Right atrium auricular region (tissue), 2 donors: Measurements from ENCODE around the gene TSPOAP1. TPM values are rescaled to one million over a fixed set of nuclear protein-coding genes. Genes with fewer than 3 reads are reported as not detected.

Experiments used
- DNase-seq: peaks from one replicate; pipeline ENCODE4 v3.0.0-alpha.2; 2019; ENCODE audit warnings: low spot score
- H3K27ac ChIP-seq, 2 donors: fragments of 200-600 bp; sonication (generic); 1 replicate in 1 of 2; 2 replicates in 1 of 2; pipeline ENCODE4 v1.5.1; 2016 to 2019
- H3K27me3 ChIP-seq, 2 donors: fragments of 200-600 bp; sonication (generic); one replicate each; pipeline versions ENCODE4 v1.5.1 to v1.6.0; 2017 to 2019
- H3K36me3 ChIP-seq: fragments of 200-600 bp; sonication (generic); one replicate; pipeline ENCODE4 v1.5.1; 2016
- H3K4me1 ChIP-seq, 2 donors: fragments of 200-600 bp; sonication (generic); one replicate each; pipeline versions ENCODE4 v1.5.1 to v1.6.0; 2017 to 2019
- H3K4me3 ChIP-seq, 2 donors: fragments of 200-600 bp; sonication (generic); 1 replicate in 1 of 2; 2 replicates in 1 of 2; pipeline ENCODE4 v1.5.1; 2017 to 2019; ENCODE audit warnings: mild to moderate bottlenecking in 1 of 2, moderate library complexity in 1 of 2
- H3K9me3 ChIP-seq, 2 donors: fragments of 200-600 bp; sonication (generic); one replicate each; pipeline ENCODE4 v1.5.1; 2019
- total RNA-seq, 2 donors: library from RNA; depleted of rRNA; stranded (reverse); fragments of >200 nt; gene quantifications; one replicate each; pipeline ENCODE4 v1.1.0, GENCODE V29; 2016
- TF ChIP-seq, protein P1 (sequence below), 2 donors: fragments of 200-600 bp; sonication (generic); IDR thresholded peaks; one replicate each; pipeline ENCODE4 v1.5.1; 2019; ENCODE audit warnings: antibody characterized with exemption in 2 of 2

TSPOAP1 gene
- total RNA-seq, 2 donors from 2014 or later, result 6.1 to 8.5 TPM

DNA sequence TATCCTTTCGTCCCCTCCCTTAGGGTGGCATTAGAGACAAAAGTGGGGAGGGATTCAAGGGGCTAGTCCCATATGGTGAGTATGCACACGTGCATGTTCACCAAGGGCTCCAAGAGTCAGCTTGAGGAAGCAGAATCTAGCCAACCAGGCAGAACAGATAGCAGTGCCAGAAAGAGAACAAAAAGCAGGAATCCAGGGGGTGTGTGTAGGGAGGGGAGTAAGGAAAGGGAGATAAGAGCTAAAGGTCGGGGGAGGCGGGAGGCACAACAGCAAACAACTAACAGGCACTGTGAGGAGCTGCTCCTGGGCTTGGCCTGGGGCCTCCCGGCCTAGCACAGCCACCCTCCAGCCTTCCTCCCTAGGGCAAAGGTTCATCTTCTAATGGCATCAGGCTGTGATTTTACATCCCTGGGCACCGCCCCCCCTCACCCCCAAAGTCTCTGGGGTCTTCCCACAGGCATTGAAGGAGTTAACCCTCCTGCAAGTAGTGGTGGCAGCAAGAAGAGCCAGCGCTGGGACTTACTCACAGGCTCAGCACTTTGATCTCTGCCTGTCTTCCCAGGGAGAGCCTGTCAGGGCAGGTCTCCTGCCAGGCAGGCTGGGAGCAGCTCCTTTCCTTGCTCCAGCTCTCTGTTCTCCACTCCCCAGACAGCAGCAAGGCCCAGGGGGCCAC, 35.8 kb upstream of the TSPOAP1 start:
- H3K27ac ChIP-seq, result no peak overlapping the region
- no peak overlapping the region for H3K4me3 ChIP-seq
- no peaks in the 10 kb centered on the region for H3K9me3 ChIP-seq
- no peaks in the 10 kb centered on the region for H3K4me1 ChIP-seq
- no peak for DNase-seq
- H3K36me3 ChIP-seq, result no peaks in the 10 kb centered on the region
- H3K27me3 ChIP-seq, result no peaks in the 10 kb centered on the region
- TF ChIP-seq, protein P1, sequence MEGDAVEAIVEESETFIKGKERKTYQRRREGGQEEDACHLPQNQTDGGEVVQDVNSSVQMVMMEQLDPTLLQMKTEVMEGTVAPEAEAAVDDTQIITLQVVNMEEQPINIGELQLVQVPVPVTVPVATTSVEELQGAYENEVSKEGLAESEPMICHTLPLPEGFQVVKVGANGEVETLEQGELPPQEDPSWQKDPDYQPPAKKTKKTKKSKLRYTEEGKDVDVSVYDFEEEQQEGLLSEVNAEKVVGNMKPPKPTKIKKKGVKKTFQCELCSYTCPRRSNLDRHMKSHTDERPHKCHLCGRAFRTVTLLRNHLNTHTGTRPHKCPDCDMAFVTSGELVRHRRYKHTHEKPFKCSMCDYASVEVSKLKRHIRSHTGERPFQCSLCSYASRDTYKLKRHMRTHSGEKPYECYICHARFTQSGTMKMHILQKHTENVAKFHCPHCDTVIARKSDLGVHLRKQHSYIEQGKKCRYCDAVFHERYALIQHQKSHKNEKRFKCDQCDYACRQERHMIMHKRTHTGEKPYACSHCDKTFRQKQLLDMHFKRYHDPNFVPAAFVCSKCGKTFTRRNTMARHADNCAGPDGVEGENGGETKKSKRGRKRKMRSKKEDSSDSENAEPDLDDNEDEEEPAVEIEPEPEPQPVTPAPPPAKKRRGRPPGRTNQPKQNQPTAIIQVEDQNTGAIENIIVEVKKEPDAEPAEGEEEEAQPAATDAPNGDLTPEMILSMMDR (IDR thresholded peaks at IDR 0.05), result no peak

DNA sequence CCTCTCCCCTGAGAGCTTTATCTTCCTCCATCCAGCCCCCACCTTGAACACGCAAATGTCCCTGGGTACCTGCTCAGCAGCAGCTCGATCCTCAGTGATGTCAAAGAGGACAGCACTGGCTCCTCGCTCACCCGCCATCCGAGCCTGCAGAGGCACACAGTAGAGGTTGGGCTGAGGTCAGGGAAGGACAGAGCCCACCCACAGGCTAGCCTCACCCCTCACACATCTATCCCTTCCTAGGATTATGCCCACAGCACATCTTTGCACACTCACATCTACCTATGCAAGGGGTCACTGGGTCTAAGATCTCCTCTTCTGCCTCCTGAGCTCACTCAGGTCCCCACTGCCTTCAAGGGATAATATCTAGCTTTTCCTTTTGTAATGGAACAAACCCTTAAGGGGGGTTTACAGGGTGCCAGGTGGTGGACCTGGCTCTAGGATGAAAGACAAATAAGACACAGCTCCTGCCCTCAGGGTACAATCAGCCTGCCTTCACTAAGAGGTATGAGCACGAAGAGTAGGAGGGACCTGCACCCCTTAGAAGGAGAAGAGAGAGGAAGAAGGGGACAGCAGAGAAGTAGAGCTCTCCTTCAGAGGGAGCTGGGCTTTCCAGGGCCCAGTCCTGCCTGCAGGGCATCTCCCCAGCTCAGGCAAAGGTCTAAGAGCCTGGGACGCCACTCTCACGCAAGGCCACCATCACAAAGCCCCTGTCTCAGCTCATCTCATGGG, 35.0 kb upstream of the TSPOAP1 start:
- Histone ChIP-seq H3K27ac (no peak overlapping the region), H3K36me3 (no peaks in the 10 kb centered on the region), H3K4me3 (no peak overlapping the region), H3K27me3 (no peaks in the 10 kb centered on the region), H3K9me3 (no peaks in the 10 kb centered on the region), H3K4me1 (no peaks in the 10 kb centered on the region)
- DNase-seq, result no peak
- TF ChIP-seq, protein P1 (IDR thresholded peaks at IDR 0.05), result no peak

DNA sequence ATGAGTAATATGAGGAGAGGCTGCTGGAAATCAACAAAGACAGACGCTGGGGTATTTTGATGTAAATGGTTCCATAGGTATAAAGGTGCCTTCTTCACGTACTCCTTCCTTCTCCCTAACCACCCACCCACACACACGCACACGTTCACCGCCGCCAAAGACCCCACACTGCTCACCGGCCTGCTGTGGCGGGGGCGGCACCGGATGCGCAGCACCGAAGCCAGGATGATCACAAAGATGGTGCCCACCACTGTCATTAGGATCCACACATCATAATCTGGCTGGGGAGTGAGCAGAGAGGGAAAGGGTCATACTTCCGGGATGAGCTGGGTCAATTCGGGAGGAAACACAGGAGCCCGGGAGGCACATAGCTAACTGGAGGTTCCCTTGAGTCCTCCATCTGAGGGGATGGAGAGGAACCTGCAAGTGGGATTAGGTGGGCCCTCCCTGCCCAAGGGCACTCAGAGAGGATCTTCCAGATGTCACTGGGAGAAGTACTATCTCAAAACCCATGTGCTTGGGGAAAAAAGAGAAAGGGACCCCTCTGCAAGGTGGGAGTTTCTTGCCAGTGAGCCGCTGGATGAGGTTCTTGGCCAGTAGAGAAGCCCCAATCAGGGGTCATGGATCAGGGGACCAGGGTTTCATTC, 33.9 kb upstream of the TSPOAP1 start:
- TF ChIP-seq, protein P1 (IDR thresholded peaks at IDR 0.05), result no peak

DNA sequence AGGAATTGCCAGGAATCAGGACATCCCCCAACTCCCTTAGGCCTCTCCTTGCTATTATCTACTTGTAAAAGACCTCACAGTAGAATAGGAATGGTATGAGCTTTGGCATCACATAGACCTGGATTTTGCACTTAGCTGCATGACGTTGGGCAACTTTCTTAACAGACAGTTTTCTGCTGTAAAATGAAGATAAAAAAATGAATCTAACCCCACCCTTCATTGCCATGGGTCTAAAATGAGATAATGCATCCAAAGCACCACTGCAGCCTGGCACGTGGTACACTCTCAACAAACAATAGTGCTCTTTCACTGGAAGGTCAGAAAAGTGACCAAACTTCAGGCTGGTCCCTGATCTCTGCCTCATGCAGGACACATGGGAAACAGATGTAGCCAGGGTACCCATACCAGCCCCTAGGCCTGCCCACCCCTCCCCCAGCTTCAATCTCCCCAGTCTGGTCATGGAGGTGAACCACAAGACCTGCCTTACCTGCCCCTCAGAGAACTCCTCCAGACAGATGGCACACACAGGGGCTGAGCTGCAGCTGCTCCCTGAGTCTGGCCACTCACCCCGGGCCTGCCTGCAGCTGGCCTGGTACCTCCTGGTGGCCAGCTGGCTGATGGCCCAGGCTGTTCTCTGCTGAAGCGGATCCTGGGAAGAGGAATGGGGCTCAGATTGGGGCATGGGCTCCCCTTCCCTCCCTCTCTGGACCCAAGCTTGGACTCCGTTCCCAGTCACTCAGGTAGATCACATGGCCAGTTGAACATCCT, 31.9 kb upstream of the TSPOAP1 start:
- DNase-seq, result no peak
- Histone ChIP-seq H3K36me3 (no peaks in the 10 kb centered on the region), H3K4me1 (no peaks in the 10 kb centered on the region), H3K27me3 (no peaks in the 10 kb centered on the region), H3K4me3 (no peak overlapping the region), H3K27ac (no peak overlapping the region), H3K9me3 (no peaks in the 10 kb centered on the region)
- TF ChIP-seq, protein P1 (IDR thresholded peaks at IDR 0.05), result no peak

More for the DNA sequence above, 33.9 kb upstream of the TSPOAP1 start:
- H3K9me3 ChIP-seq, result no peaks in the 10 kb centered on the region
- DNase-seq, result no peak
- no peak overlapping the region for H3K4me3 ChIP-seq
- H3K4me1 ChIP-seq, result no peaks in the 10 kb centered on the region
- no peak overlapping the region for H3K27ac ChIP-seq
- H3K36me3 ChIP-seq, result no peaks in the 10 kb centered on the region
- no peaks in the 10 kb centered on the region for H3K27me3 ChIP-seq

DNA sequence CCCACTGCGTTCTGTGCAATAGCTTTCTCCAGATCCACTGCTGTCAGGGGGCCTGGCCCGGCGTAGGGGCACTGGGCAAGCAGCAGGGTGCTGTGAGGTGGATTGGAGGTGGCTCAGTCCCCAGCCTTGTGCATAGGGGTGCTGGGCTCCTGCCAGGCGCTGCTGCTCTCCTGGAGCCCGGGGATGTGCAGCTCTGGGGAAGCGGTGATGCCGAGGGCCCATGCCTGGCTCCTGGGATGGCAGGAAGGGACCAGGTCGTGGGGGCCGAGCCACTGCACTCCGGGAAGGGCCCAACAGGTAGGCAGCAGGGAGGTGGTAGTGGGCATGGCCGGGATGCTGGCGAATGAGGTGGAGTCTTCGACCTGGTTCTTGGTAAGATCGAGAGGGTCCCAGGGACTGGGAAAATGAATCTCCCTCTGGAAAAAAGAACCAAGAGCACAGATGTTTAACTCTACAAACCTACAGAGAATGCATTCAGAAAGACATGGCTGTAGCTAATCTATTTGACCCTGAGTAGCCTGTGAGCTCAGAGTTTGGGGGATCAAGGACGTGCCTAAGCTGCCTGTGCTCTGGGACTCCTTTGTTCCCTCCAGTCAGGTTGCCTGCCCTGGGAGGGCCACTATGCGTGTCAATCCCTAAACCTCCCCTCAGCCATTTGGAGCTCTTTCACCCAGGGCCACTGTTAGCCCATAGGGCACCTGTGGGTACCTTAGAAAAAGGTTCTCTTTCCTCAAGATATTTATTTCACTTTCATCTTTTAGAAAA, 30.0 kb upstream of the TSPOAP1 start:
- Histone ChIP-seq H3K36me3 (no peaks in the 10 kb centered on the region), H3K4me3 (no peak overlapping the region), H3K4me1 (peaks cover 0 to under 1% of the 10 kb centered on the region in 2 donors), H3K9me3 (no peaks in the 10 kb centered on the region), H3K27ac (no peak overlapping the region), H3K27me3 (no peaks in the 10 kb centered on the region)
- no peak for DNase-seq
- TF ChIP-seq, protein P1 (IDR thresholded peaks at IDR 0.05), result no peak
